GM12892 (cell line): Measurements from ENCODE around the gene PDHA1.
A peak's percentile ranks its signal among the peaks of the same experiment; 100 is the strongest.

Experiments used
- DNase-seq: peaks from one replicate; pipeline ENCODE4 v3.0.0; 2011; ENCODE audit not compliant: insufficient read length
- FAIRE-seq: peaks from 2 replicates; lab custom pipeline; 2011; peaks lifted over from hg19 to GRCh38; lab: Jason Lieb, UNC
- POLR2A ChIP-seq: IDR thresholded peaks from 2 replicates; pipeline ENCODE4 v1.6.1; 2011; ENCODE audit warnings: low read depth, low read length, control low read depth
- POLR2AphosphoS5 ChIP-seq: IDR thresholded peaks from 2 replicates; pipeline ENCODE4 v1.6.1; 2011; ENCODE audit warnings: low read depth, low read length, control low read depth
- TAF1 ChIP-seq: IDR thresholded peaks from 2 replicates; pipeline ENCODE4 v1.6.1; 2011; ENCODE audit warnings: low read depth, mild to moderate bottlenecking, control low read depth, low read length, borderline replicate concordance

PDHA1 gene

DNA sequence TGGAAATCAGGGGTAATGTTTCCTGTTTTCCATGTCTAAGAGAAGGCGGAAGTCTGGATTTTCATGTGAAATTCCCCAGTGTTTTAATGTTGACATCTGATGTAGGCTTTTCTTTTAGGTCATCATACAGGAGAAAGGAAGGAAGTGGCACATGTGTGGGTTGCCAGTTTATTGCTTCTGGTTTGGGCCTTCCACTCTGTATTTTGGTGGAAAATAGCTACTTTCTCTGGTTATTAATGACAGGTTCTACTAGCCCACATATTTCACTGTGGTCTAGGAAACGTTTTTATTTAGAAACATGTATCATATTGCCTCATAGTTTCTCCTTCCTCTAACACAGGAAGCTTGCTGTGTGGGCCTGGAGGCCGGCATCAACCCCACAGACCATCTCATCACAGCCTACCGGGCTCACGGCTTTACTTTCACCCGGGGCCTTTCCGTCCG, 7.2 kb downstream of the PDHA1 start:
- no peak for TF ChIP-seq POLR2AphosphoS5
- no peak for TF ChIP-seq TAF1
- TF ChIP-seq POLR2A = no peak
- FAIRE-seq = peak; percentile 88
- DNase-seq = no peak

DNA sequence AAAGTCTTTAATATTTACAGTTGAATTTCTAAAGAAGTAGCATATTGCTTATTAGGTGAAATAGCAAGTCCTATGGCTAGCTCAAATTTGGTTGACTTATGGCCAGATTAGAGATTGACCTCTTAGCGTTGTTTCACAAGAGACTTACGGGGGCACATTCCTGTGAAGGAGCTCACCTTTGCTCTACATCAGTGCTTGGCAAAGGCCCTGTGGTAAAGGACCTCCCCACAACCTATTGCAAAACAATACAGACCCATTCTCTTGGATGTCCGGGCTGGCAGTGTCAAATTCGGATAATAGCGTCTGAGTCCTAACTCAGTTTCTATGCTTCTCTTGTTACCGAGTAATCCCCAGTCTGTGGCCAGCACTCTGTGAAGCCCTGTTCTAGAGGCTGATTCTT, 10.9 kb downstream of the PDHA1 start:
- FAIRE-seq = no peak
- TF ChIP-seq POLR2AphosphoS5 (no peak), TAF1 (no peak), POLR2A (no peak)
- DNase-seq = no peak

DNA sequence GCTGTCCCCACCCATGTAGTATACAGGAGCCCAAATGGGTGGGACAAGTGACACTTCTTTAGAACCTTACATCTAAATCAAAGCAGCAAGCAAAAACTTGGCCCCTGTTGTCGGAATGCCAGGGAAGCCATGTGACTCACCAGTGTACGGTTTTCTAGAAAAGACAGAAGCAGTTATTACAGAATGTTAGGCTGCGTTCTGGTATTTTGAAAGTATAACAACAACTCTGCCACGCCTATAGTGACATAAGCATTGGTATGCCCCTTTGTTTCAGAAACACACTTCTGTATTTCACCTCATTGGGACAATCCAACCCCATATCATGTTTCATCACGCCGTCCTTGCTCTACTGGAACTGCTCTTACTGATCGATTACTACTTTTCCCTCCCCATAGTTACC, 14.8 kb downstream of the PDHA1 start:
- no peak for FAIRE-seq
- no peak for DNase-seq
- TF ChIP-seq POLR2A (no peak), TAF1 (no peak), POLR2AphosphoS5 (no peak)

DNA sequence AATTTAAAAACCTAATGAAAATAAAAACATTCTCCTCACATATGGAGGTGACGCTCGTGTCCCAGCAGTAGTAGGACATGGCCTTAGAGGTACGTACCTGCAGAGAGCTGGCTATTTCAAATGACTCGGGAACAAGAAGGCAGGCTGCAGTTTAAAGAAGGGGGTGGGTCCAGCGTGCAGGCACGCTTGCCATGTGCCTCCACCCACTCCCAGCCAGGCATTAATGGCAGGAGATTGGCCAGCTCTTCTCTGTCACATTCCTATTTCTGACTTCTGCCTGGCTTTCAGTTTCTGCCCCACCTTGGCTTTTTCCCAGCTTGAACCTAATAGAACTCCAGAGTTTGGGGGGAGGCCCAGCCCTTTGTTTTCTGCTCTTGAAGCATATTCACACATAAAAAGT, 17.2 kb downstream of the PDHA1 start:
- no peak for FAIRE-seq

GRCh38 chrX:19361701-19362100, 18.0 kb downstream of the PDHA1 start:
- no peak for TF ChIP-seq TAF1
- no peak for TF ChIP-seq POLR2AphosphoS5
- no peak for TF ChIP-seq POLR2A
- no peak for FAIRE-seq
- no peak for DNase-seq

More for the DNA sequence above, 17.2 kb downstream of the PDHA1 start:
- DNase-seq = no peak
- TF ChIP-seq POLR2A (no peak), TAF1 (no peak), POLR2AphosphoS5 (no peak)

DNA sequence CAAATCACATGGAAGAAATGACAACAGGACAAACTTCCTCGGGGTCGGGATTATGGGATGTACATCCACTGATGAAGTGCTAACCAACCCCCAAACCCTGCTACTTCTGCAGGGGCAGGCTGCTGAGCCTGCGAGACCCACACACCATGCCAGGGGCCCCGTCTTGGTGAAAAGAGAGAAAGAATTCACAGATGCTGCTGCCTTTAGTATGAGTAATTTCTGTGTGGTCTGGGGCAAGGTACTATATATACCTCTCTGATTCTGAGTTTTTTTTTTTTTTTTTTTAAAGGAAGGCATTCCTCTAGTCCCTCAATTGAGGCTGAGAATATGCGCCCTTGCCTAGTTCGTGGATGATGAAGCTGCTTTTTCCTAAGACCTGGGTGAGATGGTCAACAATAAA, 24.8 kb downstream of the PDHA1 start:
- no peak for TF ChIP-seq TAF1
- TF ChIP-seq POLR2A = no peak
- TF ChIP-seq POLR2AphosphoS5 = no peak
- DNase-seq (no peak), FAIRE-seq (no peak)

DNA sequence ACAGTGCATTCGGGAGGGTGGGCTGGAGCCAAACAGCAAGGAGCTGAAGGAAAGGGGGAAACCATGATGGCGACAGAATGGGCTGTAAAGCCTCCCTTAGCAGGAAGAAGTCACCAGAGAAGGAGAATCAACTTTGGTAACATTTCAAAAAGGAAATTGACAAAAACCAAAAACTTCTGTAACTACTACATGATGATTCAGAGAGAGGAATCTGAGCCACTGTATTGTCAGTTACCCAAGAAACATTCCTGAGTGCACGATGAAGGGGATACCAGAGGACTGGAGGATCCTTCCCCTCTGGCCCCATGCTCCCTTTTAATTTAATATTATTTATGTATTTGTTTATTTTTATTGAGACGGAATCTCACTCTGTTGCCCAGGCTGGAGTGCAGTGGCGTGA, 26.3 kb downstream of the PDHA1 start:
- TF ChIP-seq TAF1 (no peak), POLR2AphosphoS5 (no peak), POLR2A (no peak)
- DNase-seq = no peak
- FAIRE-seq = no peak

- FAIRE-seq = peak; percentile 27
- no peak for TF ChIP-seq POLR2A
- TF ChIP-seq POLR2AphosphoS5 = no peak
- TF ChIP-seq TAF1 = no peak
- DNase-seq = peak; percentile 50
Observed at GRCh38 chrX:19372170-19372546, 28.4 kb downstream of the PDHA1 start.

GRCh38 chrX:19372547-19373331, 29.0 kb downstream of the PDHA1 start:
- TF ChIP-seq TAF1 = no peak
- TF ChIP-seq POLR2A = no peak
- no peak for TF ChIP-seq POLR2AphosphoS5
- DNase-seq (no peak), FAIRE-seq (peak; percentile 66)

- no peak for FAIRE-seq
Observed at GRCh38 chrX:19373351-19373891, 29.7 kb downstream of the PDHA1 start.

DNA sequence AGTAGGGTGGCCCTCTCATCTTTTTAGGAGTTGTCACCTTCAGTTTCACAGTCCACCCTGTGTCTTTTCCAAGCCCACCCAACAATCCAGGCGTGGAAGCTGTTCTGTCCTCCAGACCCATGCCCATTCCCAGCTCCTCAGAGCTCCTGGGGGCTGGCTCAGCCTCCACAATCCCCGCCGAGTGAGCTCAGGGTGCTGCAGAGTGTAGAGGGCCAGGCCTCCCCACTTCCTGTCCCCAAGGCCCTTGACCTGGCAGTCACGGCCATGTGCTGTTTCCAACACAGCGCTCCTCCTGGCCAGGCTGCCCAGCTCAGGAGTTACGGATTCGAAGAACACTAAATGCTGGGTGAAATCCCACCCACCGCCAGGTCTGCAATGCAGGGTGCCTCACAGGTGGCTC, 31.8 kb downstream of the PDHA1 start:
- TF ChIP-seq POLR2AphosphoS5 (no peak), POLR2A (no peak), TAF1 (no peak)
- FAIRE-seq (no peak), DNase-seq (no peak)

More at GRCh38 chrX:19373351-19373891, 29.7 kb downstream of the PDHA1 start:
- no peak for DNase-seq
- TF ChIP-seq POLR2AphosphoS5 (no peak), TAF1 (no peak), POLR2A (no peak)

- no peak for FAIRE-seq
- no peak for TF ChIP-seq POLR2AphosphoS5
- TF ChIP-seq POLR2A = no peak
- TF ChIP-seq TAF1 = no peak
- DNase-seq = no peak
Observed at GRCh38 chrX:19377799-19378198, 34.1 kb downstream of the PDHA1 start.
